ENCODE results near the gene PLEKHA1.

PLEKHA1 gene

GRCh38 chr10:122347170-122347841, 27.2 kb upstream of the PLEKHA1 start:
- no peak for DNase-seq

GRCh38 chr10:122348512-122348911, 26.0 kb upstream of the PLEKHA1 start:
- DNase-seq, result no peak

GRCh38 chr10:122348935-122349361, 25.6 kb upstream of the PLEKHA1 start:
- DNase-seq, result no peak

GRCh38 chr10:122349758-122350369, 24.6 kb upstream of the PLEKHA1 start:
- no peak for DNase-seq

- DNase-seq, result no peak
These were observed 23.6 kb upstream of the PLEKHA1 start for GRCh38 chr10:122350893-122351292.

- DNase-seq, result no peak
These were observed 21.5 kb upstream of the PLEKHA1 start for GRCh38 chr10:122352817-122353525.

- DNase-seq, result no peak
These were observed 20.1 kb upstream of the PLEKHA1 start for GRCh38 chr10:122354383-122354782.

GRCh38 chr10:122357685-122358084, 16.8 kb upstream of the PLEKHA1 start:
- no peak for DNase-seq

- no peak for DNase-seq
These were observed 14.9 kb upstream of the PLEKHA1 start for GRCh38 chr10:122359621-122360020.

GRCh38 chr10:122361046-122361445, 13.5 kb upstream of the PLEKHA1 start:
- no peak for DNase-seq

- DNase-seq, result no peak
These were observed 12.4 kb upstream of the PLEKHA1 start for GRCh38 chr10:122362031-122362592.

- DNase-seq, result no peak
These were observed 11.9 kb upstream of the PLEKHA1 start for GRCh38 chr10:122362621-122363020.

GRCh38 chr10:122363311-122363710, 11.2 kb upstream of the PLEKHA1 start:
- no peak for DNase-seq

- DNase-seq, result no peak
These were observed 10.6 kb upstream of the PLEKHA1 start for GRCh38 chr10:122363722-122364463.

- DNase-seq, result no peak
These were observed 5.8 kb upstream of the PLEKHA1 start for GRCh38 chr10:122368502-122369254.

GRCh38 chr10:122373108-122373507, 1.4 kb upstream of the PLEKHA1 start:
- DNase-seq, result no peak

- no peak for DNase-seq
These were observed 787 bp upstream of the PLEKHA1 start for GRCh38 chr10:122373721-122374120.

- DNase-seq, result peak; percentile 88
These were observed 561 bp downstream of the PLEKHA1 start for GRCh38 chr10:122374859-122375678.

- DNase-seq, result no peak
These were observed 1.2 kb downstream of the PLEKHA1 start for GRCh38 chr10:122375679-122376160.

- DNase-seq, result no peak
These were observed 2.0 kb downstream of the PLEKHA1 start for GRCh38 chr10:122376364-122376961.

GRCh38 chr10:122379041-122379440, 4.5 kb downstream of the PLEKHA1 start:
- no peak for DNase-seq
